ENCODE results near the gene CEP68.
"Not testable (repeated sequence)": the region's sequence is repeated elsewhere in the genome, so short reads cannot be mapped to it uniquely, and the experiment has no call there.

Gene CEP68

DNA sequence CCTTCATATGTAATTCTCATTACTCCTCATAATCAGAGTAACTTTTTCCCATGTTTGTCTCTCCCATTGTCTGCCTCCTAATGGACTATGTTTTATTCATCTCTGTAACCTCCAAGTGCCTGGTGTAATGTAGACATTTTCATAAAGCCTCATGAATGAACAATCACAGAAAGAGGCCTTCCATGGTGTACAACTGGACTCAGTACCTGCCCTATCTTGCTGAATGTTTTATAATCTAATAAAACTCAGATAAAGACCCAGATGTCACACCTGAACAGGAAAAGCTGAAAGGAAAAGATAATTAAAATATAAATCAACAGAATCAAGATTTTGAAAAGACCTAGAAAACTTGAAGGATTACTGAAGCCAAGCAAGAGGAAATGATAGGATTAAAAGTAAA is 37.0 kb downstream of the CEP68 start:
- no peak for DNase-seq

DNA sequence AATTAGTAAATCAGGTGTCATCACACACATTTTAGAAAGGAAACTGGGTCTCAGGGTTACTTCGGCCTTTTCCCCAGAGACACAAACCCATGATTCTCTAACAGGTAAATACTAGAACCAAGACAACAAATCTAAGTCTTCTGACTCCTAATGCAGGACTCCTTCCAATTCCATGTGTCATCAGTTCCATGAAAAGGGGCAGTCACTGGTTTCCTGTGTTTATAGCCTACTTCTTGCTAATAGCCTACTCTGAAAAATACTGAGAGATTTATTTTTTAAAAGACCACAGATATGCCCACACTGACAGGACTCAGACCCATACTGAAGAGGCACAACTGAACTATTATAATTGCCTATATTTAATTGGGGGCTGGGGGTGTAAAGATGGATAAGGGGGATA is 40.7 kb downstream of the CEP68 start:
- no peak for DNase-seq

DNA sequence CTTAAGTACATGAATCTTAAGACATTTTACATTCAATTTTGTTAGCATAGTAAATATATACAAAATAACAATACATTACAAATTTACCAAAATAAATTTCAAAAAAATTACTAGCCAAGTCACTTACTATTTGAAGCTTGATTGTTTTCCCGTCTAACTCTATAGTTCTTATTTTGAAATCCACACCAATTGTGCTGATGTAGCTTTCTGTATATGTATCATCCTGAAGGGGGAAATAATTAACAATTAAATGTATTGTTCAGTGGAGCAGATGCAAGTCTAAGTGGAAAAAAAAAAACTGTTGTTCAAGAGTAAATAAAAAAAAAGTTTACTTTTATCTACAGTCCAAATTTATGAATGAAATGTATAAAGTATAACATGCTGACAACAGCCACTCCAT is 41.6 kb downstream of the CEP68 start:
- no peak for DNase-seq

DNA sequence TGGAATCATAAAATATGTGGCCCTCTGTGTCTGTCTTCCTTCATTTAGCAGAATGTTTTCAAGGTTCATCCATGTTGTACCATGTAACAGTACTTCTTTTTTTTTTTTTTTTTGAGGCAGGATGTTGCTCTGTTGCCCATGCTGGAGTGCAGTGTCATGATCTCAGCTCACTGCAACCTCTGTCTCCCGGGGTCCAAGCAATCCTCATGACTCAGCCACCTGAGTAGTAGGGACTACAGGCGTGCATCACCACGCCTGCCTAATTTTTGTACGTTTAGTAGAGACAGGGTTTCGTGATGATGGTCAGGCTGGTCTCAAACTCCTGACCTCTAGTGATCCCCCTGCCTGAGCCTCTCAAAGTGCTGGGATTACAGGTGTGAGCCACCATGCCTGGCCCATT is 42.5 kb downstream of the CEP68 start:
- no peak for DNase-seq

DNA sequence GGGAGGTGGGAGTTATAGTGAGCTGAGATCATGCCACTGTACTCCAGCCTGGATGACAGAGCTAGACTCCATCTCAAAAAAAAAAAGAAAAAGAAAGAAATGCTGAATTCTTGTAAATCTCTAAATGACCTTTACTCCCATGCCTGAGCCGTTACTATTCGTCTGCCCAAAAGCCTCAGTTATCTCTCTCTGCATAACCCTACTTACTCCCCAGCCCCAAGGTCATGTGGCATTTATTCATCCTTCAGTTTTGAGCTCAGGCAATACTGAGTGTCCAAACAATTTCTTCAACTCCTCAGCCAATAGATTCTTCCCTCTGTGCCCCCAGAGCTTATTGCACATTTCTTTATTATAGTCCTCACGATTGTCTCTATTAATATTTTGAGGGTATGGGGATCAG is 44.9 kb downstream of the CEP68 start:
- DNase-seq: no peak

DNA sequence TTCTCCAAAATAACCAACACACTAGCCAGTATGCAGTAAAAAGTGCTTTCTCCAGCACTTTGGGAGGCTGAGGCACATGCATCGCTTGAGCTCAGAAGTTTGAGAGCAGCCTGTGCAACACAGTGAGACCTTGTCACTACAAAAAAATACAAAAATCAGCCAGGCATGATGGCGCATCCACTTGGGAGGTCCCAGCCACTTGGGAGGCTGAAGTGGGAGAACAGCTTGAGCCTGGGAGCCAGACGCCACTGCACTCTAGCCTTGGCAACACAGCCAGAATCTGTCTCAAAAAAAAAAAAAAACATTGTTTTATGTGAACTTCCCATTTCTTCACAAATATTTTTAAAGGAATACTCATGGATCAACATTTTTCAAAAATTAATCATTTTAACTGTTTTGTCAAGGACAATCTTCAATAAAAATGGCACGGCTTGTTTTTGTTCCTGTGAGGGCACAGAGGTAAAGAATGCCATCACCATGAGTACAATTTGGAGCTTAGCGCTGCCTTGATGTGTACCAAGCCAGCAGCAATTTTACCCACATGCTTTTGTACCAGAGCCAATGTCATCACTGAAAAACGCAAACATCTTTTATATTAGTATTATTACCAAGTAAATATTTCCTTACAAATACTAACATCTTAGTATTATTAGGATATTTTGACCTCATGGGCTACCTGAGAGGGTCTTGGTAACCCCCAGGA is 46.9 kb downstream of the CEP68 start:
- no peak for DNase-seq

DNA sequence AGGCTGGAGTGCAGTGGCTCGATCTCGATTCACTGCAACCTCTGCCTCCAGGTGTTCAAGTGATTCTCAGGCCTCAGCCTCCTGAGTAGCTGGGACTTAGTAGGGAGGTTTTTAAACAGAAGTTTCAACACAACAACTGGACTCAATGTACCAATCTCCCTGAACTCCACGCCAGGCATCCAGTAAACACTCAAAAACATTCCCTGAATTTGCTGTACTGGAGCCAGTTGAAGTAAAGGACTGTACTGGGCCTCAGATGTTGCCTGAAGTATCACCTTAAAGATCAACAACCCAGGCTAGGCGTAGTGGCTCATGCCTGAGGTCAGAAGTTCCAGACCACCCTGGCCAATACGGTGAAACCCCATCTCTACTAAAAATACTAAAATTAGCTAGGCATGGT is 51.3 kb downstream of the CEP68 start:
- no peak for DNase-seq

DNA sequence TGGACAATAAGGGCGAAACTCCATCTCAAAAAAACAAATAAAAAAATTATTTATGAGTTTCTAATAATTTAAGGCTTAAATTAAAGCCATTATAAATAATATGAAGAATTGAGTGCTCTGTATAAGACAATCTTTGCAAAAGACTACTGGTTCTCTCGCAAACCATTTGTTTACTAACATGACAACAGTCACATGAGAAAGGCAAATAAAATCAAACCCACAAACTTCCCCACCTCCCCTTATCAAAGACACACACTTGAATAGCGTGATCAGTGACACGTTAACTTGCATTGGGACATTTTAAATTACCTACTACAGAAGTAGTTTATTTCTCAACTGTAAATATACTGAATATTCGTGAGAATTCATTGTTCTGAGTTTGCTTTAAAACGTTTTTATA is 52.6 kb downstream of the CEP68 start:
- no peak for DNase-seq

DNA sequence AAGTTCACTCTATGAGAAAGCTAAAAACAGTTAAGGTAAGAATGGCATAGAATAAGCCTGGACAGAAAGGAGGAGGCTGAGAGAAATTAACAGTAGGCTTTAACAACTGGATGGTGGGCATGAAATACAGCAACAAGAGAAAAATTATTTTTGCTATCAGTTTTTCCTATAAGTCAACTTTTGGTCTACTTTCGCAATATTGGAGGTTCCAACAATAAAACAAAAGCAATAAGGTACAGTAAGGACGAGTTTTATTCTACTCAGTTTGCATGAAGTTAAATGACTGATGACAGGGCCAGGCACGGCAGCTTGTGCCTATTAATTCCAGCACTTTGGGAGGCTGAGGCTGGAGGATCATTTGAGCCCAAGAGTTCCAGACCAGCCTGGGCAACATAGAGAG is 56.4 kb downstream of the CEP68 start:
- DNase-seq: no peak

DNA sequence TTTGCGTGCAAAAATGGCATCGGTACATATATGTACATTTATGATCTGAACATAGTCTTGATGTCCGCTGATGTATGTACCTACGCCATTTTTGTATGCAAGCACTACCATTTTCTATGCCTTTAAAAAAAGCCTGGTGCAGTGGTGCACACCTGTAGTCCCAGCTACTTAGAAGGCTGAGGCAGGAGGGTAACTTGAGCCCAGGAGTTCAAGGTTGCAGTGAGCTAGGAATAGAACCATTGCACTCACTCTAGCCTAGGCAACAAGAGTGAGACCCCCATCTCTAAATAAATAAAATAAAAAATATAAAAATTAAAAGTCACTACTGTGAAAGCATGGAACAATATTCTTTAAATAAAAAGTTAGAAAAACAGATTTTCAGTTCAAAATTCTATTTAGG is 57.0 kb downstream of the CEP68 start:
- DNase-seq: no peak

DNA sequence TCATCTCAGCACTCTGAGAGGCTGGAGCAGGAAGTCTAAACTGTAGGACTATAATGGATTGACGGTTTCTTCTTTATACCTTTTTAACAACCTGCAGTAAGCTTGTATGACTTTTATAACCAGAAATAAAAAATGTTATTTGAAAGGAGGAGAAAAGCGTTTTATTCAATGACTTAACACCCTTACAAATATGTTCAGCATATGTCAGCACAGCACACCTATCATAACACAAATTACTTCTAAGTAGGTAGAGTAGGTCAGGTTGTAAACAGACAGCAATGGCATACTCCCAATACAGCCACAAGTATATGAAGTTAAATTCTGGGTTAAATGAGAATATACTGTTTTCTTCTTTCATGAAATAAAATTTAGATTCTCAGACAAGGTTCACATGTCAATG is 57.6 kb downstream of the CEP68 start:
- DNase-seq: no peak

DNA sequence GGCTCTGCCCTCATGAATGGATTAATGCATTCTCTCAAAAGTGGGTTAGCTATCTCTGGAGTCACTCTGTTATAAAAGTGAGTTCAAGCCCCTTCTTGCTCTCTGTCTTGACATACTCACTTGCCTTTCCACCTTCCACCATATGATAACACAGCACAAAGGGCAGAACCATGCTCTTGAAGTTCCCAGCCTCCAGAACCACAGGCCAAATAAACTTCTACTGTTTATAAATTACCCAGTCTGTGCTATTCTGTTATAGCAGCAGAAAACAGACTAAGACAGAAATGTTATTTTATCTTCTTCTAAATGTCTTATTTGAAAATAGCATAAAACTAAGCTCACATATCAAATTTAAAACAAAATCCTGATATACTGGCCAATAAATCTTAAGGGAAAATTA is 58.7 kb downstream of the CEP68 start:
- DNase-seq: no peak

DNA sequence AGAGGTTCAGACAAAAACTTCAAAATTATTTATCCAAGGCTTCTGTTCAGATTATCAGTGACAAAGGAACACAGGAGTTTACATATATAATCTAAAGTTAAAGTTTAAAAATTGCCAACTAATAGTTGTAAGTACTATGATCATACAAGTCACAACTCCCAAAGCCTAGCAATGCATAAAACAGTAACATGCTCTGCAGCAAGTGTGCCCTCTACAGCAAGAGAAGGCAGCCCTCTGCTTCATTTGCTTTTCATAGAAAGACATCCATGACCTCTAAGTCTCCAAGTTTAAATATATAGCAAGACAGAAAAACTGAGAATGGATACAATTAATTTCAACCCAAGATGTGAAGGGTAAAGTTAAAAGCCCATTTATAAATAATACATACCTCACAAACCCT is 60.4 kb downstream of the CEP68 start:
- DNase-seq: no peak

DNA sequence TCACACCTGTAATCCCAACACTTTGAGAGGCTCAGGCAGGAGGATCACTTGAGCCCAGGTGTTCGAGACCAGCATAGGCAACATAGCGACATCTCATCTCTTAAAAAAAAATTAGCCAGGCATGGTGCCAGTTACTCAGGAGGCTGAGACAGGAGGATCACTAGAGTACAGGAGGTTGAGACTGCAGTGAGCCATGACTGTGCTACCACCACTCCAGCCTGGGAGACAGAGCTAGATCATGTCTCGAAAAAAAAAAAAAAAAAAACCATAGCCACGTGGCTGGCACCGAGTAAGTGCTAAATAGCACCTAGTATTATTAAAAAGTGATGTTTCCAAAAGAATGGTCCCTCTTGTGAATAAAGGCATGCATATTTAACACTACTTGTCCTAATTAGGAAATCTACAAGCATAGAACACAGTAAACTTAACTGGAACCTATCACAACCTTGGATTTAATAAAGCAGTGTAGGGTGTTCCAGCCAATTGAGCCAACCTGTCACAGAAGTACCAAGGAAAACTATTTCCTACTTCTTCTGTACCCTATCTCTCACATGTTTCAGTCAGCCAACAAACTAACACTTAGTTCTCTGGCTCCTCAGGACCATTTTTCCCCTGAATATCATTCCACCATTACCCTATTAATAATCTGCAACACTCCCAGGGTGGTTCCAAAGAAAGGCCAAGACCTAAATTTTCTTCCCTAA is 64.9 kb downstream of the CEP68 start:
- DNase-seq: no peak

DNA sequence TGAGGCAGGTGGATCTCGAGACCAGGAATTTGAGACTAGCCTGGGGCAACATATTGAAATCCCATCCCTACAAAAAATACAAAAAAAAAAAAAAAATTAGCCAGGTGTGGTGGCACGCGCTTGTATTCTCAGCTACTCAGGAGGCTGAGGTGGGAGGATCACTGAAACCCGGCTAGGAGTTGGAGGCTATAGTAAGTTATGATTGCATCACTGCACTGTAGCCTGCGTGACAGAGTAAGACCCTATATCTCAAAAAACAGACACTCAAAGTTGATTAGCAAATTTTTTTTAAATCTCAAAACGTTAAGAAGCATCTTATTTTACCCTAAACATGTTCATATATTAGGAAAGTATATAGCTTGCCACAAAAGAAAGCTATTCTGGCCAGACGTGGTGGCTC is 66.1 kb downstream of the CEP68 start:
- no peak for DNase-seq

DNA sequence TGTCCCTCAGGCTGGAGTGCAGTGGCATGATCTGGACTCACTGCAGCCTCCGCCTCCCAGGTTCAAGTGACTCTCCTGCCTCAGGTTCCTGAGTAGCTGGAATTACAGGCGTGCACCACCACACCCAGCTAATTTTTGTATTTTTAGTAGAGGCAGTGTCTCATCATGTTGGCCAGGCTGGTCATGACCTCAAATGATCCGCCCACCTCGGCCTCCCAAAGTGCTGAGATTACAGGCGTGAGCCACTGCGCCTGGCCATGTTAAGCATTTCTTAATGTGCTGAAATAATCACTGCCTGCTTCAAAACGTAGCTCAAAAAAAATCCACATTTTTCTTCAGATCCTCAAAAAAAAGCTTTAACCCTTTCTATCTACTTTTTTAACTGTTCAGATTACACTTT is 69.2 kb downstream of the CEP68 start:
- DNase-seq: not testable (repeated sequence)

DNA sequence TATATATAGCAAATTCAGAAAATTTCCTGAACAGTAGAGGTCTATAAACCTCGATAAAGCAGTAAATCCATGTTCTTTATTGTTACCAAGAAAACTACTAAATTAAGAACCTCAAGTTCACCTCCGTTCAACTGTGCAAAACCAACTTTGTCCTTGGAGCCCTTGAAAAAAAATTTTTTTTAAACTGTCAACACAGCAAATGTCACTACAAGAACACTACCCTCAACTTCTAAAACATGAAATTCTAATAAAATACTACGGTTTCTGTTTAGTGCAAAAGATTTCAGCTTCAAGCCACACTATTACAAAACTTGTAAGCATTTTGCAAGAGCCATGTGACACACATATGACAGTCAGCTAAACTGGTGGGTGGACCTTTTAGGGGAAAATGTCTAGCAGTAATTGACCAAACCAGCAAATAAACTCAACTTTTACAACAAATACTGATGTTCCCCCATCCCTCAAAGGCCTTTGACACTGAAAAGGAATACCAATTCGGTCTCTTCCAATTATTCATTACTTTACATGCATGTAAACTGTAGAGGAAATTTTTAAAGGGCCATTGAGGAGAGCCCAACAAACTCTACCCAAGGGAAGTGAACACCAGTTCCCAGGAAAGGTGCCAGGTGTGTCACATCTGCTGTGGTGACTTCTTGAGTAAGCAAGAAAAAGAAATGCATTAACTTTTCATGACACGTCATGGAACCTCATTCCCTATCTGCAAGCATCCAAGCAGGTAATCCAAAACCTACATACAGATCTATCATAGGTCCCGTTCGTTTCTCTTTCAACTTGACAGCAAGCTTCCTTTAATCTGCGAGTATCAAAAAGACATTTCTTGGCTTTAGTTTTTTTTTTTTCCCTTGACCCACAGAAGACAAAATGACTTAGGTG is 72.3 kb downstream of the CEP68 start:
- DNase-seq: no peak

DNA sequence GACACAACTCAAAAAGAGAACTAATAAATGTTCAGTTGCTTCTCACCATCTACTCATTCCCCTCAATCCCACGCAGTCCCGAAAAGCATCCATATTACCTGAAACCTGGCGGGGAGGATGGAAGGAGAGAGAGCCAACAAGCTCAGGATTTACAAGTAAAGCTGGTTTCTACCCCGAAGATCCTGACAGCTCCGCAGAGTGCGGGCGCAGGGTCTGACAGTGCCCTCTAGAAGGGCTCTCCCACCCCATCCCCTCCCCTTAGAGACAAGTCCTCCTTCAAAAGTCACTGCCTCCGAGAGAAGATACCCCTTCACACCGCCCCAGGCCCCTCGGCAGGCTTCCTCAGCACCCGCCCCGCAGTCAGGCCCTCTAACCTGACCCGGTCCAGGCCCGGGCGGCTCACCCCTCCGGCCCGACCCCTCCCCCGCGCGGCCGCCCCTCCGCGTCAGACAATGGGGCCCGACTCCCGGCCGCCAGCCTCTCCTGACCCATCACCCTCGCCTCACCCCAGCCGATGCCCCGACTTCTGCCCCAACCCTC is 73.1 kb downstream of the CEP68 start:
- peak; percentile 18 for DNase-seq

DNA sequence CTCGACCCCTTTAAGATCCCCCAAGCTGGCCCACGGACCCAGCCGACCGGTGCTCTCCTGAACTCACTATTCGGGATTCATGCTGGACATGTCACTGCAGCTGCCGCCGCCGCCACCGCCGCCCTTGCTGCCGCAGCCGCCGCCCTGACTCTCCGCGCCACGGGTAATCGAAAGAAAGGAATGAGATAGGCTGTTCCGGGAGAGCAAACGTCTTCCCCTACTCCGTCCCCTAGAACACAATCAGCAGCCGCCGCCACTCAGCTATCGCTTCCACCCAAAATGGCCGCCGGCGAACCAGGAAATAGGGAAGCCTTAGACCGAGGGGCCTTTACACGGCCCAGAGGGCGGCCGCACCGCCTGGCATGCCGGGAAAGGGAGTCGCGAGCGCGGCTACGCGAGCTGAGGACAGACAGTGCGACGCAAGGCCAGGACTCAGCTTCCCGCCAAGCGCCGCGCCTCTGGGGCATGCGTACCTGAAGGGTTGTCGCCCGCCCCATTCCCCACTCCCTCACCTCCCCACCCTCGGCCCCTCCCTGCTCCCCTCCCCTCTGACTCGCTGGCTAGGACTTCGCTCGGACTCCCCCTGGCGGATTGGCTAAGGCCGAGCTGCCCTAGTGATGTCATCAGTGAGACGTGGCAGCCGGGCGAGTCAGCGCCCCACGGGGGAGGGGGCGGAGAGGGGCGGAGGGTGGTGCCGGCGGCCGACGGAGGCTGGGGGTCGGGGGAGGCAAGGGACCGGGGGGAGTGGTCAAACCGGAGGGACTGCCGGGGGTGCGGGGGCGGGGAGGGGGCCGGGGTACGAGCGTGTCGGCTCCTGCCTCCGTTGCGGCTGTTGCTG is 73.8 kb downstream of the CEP68 start, which contains the start of gene RAB1A:
RAB1A (minus strand) TSS at position 281 of the 838 bp plus-strand sequence; CDS start at position 90, 191 bp downstream.
- DNase-seq: peak; percentile 98

DNA sequence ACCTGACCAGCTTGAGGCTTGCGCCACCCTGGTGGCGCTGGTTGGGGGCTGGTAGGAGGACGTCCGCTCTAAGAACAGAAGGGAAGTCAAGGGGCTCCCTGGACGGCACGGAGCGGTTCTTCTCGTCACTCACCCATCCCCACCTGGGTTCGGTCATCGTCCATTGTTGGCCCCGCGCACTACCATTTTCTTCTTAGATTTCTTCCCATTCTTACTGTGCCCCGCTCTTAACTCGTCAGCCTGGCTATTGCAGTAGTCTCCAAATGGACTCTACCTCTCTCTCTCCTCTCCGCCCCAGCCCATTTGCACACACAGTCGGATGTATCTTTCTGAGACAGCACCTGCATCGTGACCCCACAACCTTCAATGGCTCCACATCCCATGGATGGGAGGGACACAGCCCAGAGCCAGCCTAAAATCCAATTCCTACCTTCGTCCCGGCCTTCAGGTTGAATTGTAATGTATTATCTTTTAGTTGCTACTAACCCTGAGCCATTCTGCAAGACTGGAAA is 74.5 kb downstream of the CEP68 start:
- no peak for DNase-seq

DNA sequence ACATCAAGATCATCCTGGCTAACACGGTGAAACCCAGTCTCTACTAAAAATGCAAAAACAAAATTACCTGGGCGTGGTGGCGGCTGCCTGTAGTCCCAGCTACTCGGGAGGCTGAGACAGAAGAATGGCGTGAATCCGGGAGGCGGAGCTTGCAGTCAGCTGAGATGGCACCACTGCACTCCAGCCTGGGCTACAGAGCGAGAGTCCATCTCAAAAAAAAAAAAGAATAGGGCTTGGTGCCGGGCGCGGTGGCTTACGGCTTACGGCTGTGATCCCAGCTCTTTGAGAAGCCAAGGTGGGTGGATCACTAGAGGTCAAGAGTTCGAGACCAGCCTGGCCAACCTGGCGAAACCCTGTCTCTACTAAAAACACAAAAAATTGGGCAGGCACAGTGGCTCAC is 76.7 kb downstream of the CEP68 start:
- DNase-seq: not testable (repeated sequence)

DNA sequence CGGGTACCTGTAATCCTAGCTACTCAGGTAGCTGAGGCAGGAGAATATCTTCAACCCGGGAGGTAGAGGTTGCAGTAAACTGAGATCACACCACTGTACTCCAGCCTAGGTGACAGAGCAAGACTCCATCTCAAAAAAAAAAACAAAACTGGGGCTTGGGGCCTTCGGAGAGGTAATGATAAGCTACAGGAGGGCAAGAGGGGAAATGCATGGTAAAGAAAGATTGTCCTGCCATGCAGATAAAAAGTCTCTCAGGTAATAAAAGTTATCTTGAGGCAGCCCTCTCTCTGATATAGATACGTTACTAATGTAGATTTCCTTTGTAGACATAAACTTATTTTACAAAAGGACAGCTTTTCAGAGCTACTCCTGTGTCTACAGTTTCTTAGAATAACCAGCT is 77.4 kb downstream of the CEP68 start:
- DNase-seq: no peak
